22Rv1 (cell line): Measurements from ENCODE around the gene FGF4.

Experiments
- CTCF ChIP-seq: fragments of 450-650 bp; IDR thresholded peaks from 2 replicates; pipeline ENCODE4 v1.5.1; 2017; ENCODE audit warnings: mild to moderate bottlenecking
- ZFX ChIP-seq: fragments of 450-650 bp; IDR thresholded peaks from 2 replicates; pipeline ENCODE4 v1.6.1; 2017; ENCODE audit warnings: antibody characterized with exemption, borderline replicate concordance

GRCh38 chr11:69800278-69800677 is 25.1 kb upstream of the FGF4 start:
- TF ChIP-seq CTCF: no peak
- TF ChIP-seq ZFX: no peak
